AG04450 (cell line): Measurements from ENCODE around the gene MSI2. TPM values are rescaled to one million over a fixed set of nuclear protein-coding genes. Genes with fewer than 3 reads are reported as not detected.
A peak's percentile ranks its signal among the peaks of the same experiment; 100 is the strongest.

Source experiments
- CTCF ChIA-PET: fragments of 300-600, 350-600 bp; formaldehyde crosslinking; extraction: SDS; loops from one replicate; lab custom pipeline; 2022; ENCODE audit warnings: antibody characterized with exemption, inconsistent platforms; lab: Charles Lee
- POLR2A ChIA-PET: fragments of 350-600 bp; formaldehyde crosslinking; extraction: SDS; loops from one replicate; lab custom pipeline; 2021; ENCODE audit warnings: antibody characterized with exemption, inconsistent platforms; lab: Yijun Ruan, JAX
- DNase-seq: peaks from one replicate; pipeline ENCODE4 v3.0.0-alpha.2; 2011; ENCODE audit warnings: low read depth, low spot score
- H3K27ac ChIP-seq: one replicate; pipeline ENCODE4 v1.5.1; 2012; ENCODE audit warnings: low read depth, low read length, control low read depth
- H3K27me3 ChIP-seq: one replicate; pipeline ENCODE4 v1.6.0; 2012; ENCODE audit warnings: low read length; ENCODE audit not compliant: control insufficient read depth, insufficient read depth
- H3K4me3 ChIP-seq: 2 replicates; pipeline ENCODE4 v1.5.1; 2011; ENCODE audit warnings: mild to moderate bottlenecking, low read depth, low read length, control low read depth
- H3K9me3 ChIP-seq: 2 replicates; pipeline ENCODE4 v1.5.1; 2012; ENCODE audit warnings: low read length; ENCODE audit not compliant: control insufficient read depth, insufficient read depth
- CTCF ChIP-seq: IDR thresholded peaks from 2 replicates; pipeline ENCODE4 v1.5.1; 2011; ENCODE audit warnings: low read depth, low read length, control low read depth, inconsistent platforms
- polyA plus RNA-seq: library from polyadenylated mRNA; depleted of rRNA; stranded (reverse); fragments of >200 nt; gene quantifications from 2 replicates; pipeline ENCODE4 v1.2.3, GENCODE V29; 2011

The MSI2 gene
- polyA plus RNA-seq, 1 experiment = 26.2 TPM

GRCh38 chr17:57442914-57443571, 186.7 kb downstream of the MSI2 start:
- peak overlapping the region; percentile 93 for H3K27ac ChIP-seq
- no peak for TF ChIP-seq CTCF
- CTCF ChIA-PET = interaction anchor here (0.6 to 1.1 kb wide), 2 partner anchors 155 to 182 kb away, joined by 3 to 7 read pairs; no protein-coding TSS in a partner anchor
- no peak overlapping the region for H3K4me3 ChIP-seq
- H3K27me3 ChIP-seq = no peaks in the 10 kb centered on the region
- POLR2A ChIA-PET = no interaction called here
- no peak for DNase-seq
- H3K9me3 ChIP-seq = no peaks in the 10 kb centered on the region

GRCh38 chr17:57443781-57444180, 187.5 kb downstream of the MSI2 start:
- no peak for DNase-seq
- H3K4me3 ChIP-seq = no peak overlapping the region
- no peaks in the 10 kb centered on the region for H3K27me3 ChIP-seq
- TF ChIP-seq CTCF = no peak
- no peak overlapping the region for H3K27ac ChIP-seq
- ChIA-PET CTCF (interaction anchor here (0.6 to 1.1 kb wide), 2 partner anchors 154 to 183 kb away, joined by 3 to 7 read pairs; no protein-coding TSS in a partner anchor), POLR2A (no interaction called here)
- H3K9me3 ChIP-seq = no peaks in the 10 kb centered on the region

GRCh38 chr17:57444682-57445450, 188.5 kb downstream of the MSI2 start:
- POLR2A ChIA-PET = interaction anchor here (0.8 kb wide), 1 partner anchor 10 kb away, joined by 4 read pairs; no protein-coding TSS in a partner anchor
- H3K27me3 ChIP-seq = no peaks in the 10 kb centered on the region
- no peak for DNase-seq
- no peak overlapping the region for H3K4me3 ChIP-seq
- CTCF ChIA-PET = interaction anchor here (0.9 kb wide), 1 partner anchor 220 kb away, joined by 3 read pairs; no protein-coding TSS in a partner anchor
- no peak overlapping the region for H3K27ac ChIP-seq
- TF ChIP-seq CTCF = no peak
- no peaks in the 10 kb centered on the region for H3K9me3 ChIP-seq

- Histone ChIP-seq H3K27me3 (no peaks in the 10 kb centered on the region), H3K27ac (no peak overlapping the region), H3K9me3 (no peaks in the 10 kb centered on the region), H3K4me3 (no peak overlapping the region)
- no peak for TF ChIP-seq CTCF
- no peak for DNase-seq
- POLR2A ChIA-PET = interaction anchor here (0.8 kb wide), 1 partner anchor 9 kb away, joined by 4 read pairs; no protein-coding TSS in a partner anchor
- CTCF ChIA-PET = interaction anchor here (1.2 to 1.3 kb wide), 2 partner anchors 152 to 226 kb away, joined by 3 to 4 read pairs; no protein-coding TSS in a partner anchor
Observed at GRCh38 chr17:57445772-57446472, 189.6 kb downstream of the MSI2 start.
